Astrocyte of the spinal cord (primary cell): ENCODE data around the gene AP3M1.
"Not testable (repeated sequence)": the region's sequence is repeated elsewhere in the genome, so short reads cannot be mapped to it uniquely, and the experiment has no call there.

Experiments used
- DNase-seq: peaks from one replicate; pipeline ENCODE4 v3.0.0; 2011; ENCODE audit warnings: low read depth, low spot score
- H3K4me3 ChIP-seq: 2 replicates; pipeline ENCODE4 v1.5.1; 2011; ENCODE audit warnings: low read depth, mild to moderate bottlenecking, low read length, moderate library complexity
- CTCF ChIP-seq: IDR thresholded peaks from 2 replicates; pipeline ENCODE4 v1.5.1; 2012; ENCODE audit warnings: low read depth, mild to moderate bottlenecking, low read length, inconsistent platforms
- in situ Hi-C: cut with HindIII; loops from 2 replicates; pipeline ENCODE4 v1.10.0; 2017; ENCODE audit warnings: low sequenced_read_pairs

AP3M1 gene

GRCh38 chr10:74150990-74151878 is 606 bp upstream of the AP3M1 start, which contains the start of gene ADK:
Gene ADK, plus strand, starts transcription at chr10:74151221. Its CDS starts 58 bp downstream, at chr10:74151279.
- peak within 1 kb of the TSS; percentile 87 for H3K4me3 ChIP-seq

GRCh38 chr10:74146980-74147379 is 3.6 kb downstream of the AP3M1 start:
- in situ Hi-C loops, H3K4me3 ChIP-seq, DNase-seq: not testable (repeated sequence)

More at GRCh38 chr10:74150990-74151878, 606 bp upstream of the AP3M1 start, which contains the start of gene ADK:
- peak; percentile 32 for TF ChIP-seq CTCF
- in situ Hi-C loops, result no loop called here
- peak; percentile 98 for DNase-seq

GRCh38 chr10:74145133-74145532 is 5.5 kb downstream of the AP3M1 start:
- no peak overlapping the region for H3K4me3 ChIP-seq
- DNase-seq, result peak; percentile 93
- no peak for TF ChIP-seq CTCF
- in situ Hi-C loops, result no loop called here

- DNase-seq, result no peak
- TF ChIP-seq CTCF, result no peak
- in situ Hi-C loops, result no loop called here
- H3K4me3 ChIP-seq, result no peak overlapping the region
Observed at GRCh38 chr10:74140553-74140952, 10.1 kb downstream of the AP3M1 start.

- DNase-seq, result no peak
Observed at GRCh38 chr10:74139981-74140380, 10.6 kb downstream of the AP3M1 start.

GRCh38 chr10:74138596-74138995 is 12.0 kb downstream of the AP3M1 start:
- DNase-seq, in situ Hi-C loops, H3K4me3 ChIP-seq: not testable (repeated sequence)

More at GRCh38 chr10:74139981-74140380, 10.6 kb downstream of the AP3M1 start:
- in situ Hi-C loops, result no loop called here
- no peak overlapping the region for H3K4me3 ChIP-seq
- no peak for TF ChIP-seq CTCF

- no peak overlapping the region for H3K4me3 ChIP-seq
- in situ Hi-C loops, result no loop called here
- no peak for DNase-seq
- TF ChIP-seq CTCF, result no peak
Observed at GRCh38 chr10:74137992-74138391, 12.6 kb downstream of the AP3M1 start.
